ENCODE measurements around the gene RCE1.

RCE1 gene

GRCh38 chr11:66894141-66894540 is 50.9 kb downstream of the RCE1 start:
- TF ChIP-seq CTCF (IDR thresholded peaks at IDR 0.05; ENCODE audit: control extremely low read depth, extremely low read depth, low read depth, missing control alignments), result no peak
- ChIA-PET CTCF (interaction anchor here (0.8 to 2.0 kb wide), 7 partner anchors 9 to 61 kb away, joined by 3 to 9 read pairs (median 4); no protein-coding TSS in a partner anchor), POLR2A (interaction anchor here (0.8 kb wide), 1 partner anchor 45 kb away, joined by 3 read pairs; no protein-coding TSS in a partner anchor)
- no peak for DNase-seq (ENCODE audit: extremely low spot score)

Data from GM10248 (cell line).